ENCODE results near the gene TBX21. TPM values are rescaled to one million over a fixed set of nuclear protein-coding genes. Genes with fewer than 3 reads are reported as not detected.

TBX21 gene
- total RNA-seq, 1 experiment from 2014 or later = 0.15 TPM

DNA sequence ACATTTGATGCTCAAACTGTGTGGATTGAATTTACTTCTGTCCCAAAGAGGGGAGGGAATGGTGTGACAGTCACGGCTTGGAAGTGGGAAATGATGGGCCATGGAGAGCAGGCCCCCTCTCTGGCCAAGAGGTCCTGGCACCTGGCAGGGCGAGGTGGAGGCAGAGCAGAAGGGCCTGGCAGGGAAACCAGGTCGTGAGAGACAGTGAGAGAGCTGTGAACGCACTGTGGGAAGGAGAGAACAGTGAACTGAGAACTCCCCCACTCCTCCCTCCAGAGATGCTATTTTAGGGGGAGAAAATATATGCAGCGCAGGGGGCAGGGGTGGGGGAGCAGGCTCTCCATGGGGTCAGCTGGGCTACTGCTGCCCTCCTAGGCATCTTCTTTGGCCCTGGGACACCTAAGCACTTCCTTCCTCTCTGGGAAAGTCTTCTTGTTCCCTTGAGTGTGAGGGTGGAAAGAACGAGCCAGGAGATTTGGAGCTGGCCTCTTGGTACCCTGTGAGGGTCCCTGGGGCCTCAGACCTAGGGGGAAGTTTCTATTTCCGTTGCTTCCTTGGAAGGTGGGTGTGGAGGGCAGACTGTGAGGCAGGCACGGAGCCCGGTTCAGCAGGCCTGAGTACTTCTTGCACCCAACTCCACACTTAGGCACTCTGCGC is 17.2 kb upstream of the TBX21 start:
- no peaks in the 10 kb centered on the region for H3K36me3 Mint-ChIP-seq
- TF ChIP-seq, protein P1, sequence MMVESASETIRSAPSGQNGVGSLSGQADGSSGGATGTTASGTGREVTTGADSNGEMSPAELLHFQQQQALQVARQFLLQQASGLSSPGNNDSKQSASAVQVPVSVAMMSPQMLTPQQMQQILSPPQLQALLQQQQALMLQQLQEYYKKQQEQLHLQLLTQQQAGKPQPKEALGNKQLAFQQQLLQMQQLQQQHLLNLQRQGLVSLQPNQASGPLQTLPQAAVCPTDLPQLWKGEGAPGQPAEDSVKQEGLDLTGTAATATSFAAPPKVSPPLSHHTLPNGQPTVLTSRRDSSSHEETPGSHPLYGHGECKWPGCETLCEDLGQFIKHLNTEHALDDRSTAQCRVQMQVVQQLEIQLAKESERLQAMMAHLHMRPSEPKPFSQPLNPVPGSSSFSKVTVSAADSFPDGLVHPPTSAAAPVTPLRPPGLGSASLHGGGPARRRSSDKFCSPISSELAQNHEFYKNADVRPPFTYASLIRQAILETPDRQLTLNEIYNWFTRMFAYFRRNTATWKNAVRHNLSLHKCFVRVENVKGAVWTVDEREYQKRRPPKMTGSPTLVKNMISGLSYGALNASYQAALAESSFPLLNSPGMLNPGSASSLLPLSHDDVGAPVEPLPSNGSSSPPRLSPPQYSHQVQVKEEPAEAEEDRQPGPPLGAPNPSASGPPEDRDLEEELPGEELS (CRISPR knock-in tag; IDR thresholded peaks at IDR 0.05) = no peak
- TF ChIP-seq NR2C2 (CRISPR knock-in tag; IDR thresholded peaks at IDR 0.05) = no peak
- no peak for TF ChIP-seq ETV6 (CRISPR knock-in tag; IDR thresholded peaks at IDR 0.05)
- TF ChIP-seq, protein P2, sequence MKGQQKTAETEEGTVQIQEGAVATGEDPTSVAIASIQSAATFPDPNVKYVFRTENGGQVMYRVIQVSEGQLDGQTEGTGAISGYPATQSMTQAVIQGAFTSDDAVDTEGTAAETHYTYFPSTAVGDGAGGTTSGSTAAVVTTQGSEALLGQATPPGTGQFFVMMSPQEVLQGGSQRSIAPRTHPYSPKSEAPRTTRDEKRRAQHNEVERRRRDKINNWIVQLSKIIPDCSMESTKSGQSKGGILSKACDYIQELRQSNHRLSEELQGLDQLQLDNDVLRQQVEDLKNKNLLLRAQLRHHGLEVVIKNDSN (CRISPR knock-in tag; IDR thresholded peaks at IDR 0.05) = no peak
- no peak for TF ChIP-seq JUN (CRISPR knock-in tag; IDR thresholded peaks at IDR 0.05)
- TF ChIP-seq ZNF219 (CRISPR knock-in tag; IDR thresholded peaks at IDR 0.05; ENCODE audit: borderline replicate concordance) = no peak
- TF ChIP-seq, protein P3, sequence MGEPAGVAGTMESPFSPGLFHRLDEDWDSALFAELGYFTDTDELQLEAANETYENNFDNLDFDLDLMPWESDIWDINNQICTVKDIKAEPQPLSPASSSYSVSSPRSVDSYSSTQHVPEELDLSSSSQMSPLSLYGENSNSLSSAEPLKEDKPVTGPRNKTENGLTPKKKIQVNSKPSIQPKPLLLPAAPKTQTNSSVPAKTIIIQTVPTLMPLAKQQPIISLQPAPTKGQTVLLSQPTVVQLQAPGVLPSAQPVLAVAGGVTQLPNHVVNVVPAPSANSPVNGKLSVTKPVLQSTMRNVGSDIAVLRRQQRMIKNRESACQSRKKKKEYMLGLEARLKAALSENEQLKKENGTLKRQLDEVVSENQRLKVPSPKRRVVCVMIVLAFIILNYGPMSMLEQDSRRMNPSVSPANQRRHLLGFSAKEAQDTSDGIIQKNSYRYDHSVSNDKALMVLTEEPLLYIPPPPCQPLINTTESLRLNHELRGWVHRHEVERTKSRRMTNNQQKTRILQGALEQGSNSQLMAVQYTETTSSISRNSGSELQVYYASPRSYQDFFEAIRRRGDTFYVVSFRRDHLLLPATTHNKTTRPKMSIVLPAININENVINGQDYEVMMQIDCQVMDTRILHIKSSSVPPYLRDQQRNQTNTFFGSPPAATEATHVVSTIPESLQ (CRISPR knock-in tag; IDR thresholded peaks at IDR 0.05) = no peak
- TF ChIP-seq TP53 (CRISPR knock-in tag; IDR thresholded peaks at IDR 0.05) = no peak
- TF ChIP-seq, protein P4, sequence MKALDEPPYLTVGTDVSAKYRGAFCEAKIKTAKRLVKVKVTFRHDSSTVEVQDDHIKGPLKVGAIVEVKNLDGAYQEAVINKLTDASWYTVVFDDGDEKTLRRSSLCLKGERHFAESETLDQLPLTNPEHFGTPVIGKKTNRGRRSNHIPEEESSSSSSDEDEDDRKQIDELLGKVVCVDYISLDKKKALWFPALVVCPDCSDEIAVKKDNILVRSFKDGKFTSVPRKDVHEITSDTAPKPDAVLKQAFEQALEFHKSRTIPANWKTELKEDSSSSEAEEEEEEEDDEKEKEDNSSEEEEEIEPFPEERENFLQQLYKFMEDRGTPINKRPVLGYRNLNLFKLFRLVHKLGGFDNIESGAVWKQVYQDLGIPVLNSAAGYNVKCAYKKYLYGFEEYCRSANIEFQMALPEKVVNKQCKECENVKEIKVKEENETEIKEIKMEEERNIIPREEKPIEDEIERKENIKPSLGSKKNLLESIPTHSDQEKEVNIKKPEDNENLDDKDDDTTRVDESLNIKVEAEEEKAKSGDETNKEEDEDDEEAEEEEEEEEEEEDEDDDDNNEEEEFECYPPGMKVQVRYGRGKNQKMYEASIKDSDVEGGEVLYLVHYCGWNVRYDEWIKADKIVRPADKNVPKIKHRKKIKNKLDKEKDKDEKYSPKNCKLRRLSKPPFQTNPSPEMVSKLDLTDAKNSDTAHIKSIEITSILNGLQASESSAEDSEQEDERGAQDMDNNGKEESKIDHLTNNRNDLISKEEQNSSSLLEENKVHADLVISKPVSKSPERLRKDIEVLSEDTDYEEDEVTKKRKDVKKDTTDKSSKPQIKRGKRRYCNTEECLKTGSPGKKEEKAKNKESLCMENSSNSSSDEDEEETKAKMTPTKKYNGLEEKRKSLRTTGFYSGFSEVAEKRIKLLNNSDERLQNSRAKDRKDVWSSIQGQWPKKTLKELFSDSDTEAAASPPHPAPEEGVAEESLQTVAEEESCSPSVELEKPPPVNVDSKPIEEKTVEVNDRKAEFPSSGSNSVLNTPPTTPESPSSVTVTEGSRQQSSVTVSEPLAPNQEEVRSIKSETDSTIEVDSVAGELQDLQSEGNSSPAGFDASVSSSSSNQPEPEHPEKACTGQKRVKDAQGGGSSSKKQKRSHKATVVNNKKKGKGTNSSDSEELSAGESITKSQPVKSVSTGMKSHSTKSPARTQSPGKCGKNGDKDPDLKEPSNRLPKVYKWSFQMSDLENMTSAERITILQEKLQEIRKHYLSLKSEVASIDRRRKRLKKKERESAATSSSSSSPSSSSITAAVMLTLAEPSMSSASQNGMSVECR (CRISPR knock-in tag; IDR thresholded peaks at IDR 0.05; ENCODE audit: borderline replicate concordance) = no peak
- TF ChIP-seq, protein P5, sequence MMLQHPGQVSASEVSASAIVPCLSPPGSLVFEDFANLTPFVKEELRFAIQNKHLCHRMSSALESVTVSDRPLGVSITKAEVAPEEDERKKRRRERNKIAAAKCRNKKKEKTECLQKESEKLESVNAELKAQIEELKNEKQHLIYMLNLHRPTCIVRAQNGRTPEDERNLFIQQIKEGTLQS (CRISPR knock-in tag; conservative IDR thresholded peaks at IDR 0.05) = no peak
- TF ChIP-seq JAZF1 (CRISPR knock-in tag; IDR thresholded peaks at IDR 0.05) = no peak
- TF ChIP-seq ATF1 (CRISPR knock-in tag; IDR thresholded peaks at IDR 0.05) = no peak
- no peak for TF ChIP-seq ZNF317 (CRISPR knock-in tag; IDR thresholded peaks at IDR 0.05; ENCODE audit: borderline replicate concordance, low read depth)
- no peak overlapping the region for H3K4me3 Mint-ChIP-seq
- ChIA-PET CTCF (interaction anchor here (3.5 kb wide), 1 partner anchor 18 kb away, joined by 29 read pairs; no protein-coding TSS in a partner anchor), POLR2A (interaction anchor here (0.5 kb wide), 1 partner anchor 39 kb away, joined by 3 read pairs; no protein-coding TSS in a partner anchor)
- H3K27me3 Mint-ChIP-seq (ENCODE audit: low read depth) = peaks cover 58% of the 10 kb centered on the region
- H3K4me1 Mint-ChIP-seq = peaks cover 17% of the 10 kb centered on the region
- DNase-seq (ENCODE audit: low spot score) (no peak), ATAC-seq (no peak)
- no peaks in the 10 kb centered on the region for H3K9me3 Mint-ChIP-seq
- no peak overlapping the region for H3K27ac Mint-ChIP-seq

DNA sequence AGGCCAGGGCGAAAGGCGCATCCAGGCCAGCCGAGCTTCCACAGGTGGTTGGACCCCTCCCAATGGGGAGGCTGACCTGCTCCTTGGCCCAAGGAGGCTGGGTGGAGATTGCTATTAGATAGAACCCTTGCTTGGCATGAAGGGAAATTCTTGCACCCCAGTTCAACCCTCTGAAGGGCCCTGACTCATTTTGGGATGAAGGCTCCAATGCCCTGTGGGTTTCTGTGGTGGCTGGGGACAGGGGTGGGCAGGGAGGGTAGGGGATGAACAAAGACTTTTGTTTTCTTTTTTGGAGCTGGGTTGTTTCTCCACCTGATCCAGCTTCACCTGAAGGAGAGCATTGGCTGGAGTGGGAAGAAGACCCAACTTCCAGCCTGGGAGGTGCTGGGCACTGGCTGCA is 16.7 kb upstream of the TBX21 start:
- H3K4me1 Mint-ChIP-seq = peaks cover 18% of the 10 kb centered on the region
- ChIA-PET POLR2A (no interaction called here), CTCF (no interaction called here)
- ATAC-seq (no peak), DNase-seq (ENCODE audit: low spot score) (no peak)
- no peak overlapping the region for H3K27ac Mint-ChIP-seq
- no peak overlapping the region for H3K4me3 Mint-ChIP-seq
- peaks cover 64% of the 10 kb centered on the region for H3K27me3 Mint-ChIP-seq (ENCODE audit: low read depth)
- no peaks in the 10 kb centered on the region for H3K36me3 Mint-ChIP-seq
- no peaks in the 10 kb centered on the region for H3K9me3 Mint-ChIP-seq
- no peak for TF ChIP-seq OVOL2 (CRISPR knock-in tag; IDR thresholded peaks at IDR 0.05; ENCODE audit: borderline replicate concordance)
- no peak for TF ChIP-seq GABPB1 (CRISPR knock-in tag; IDR thresholded peaks at IDR 0.05)
- TF ChIP-seq GTF2I (CRISPR knock-in tag; conservative IDR thresholded peaks at IDR 0.05) = no peak
- no peak for TF ChIP-seq TEAD4 (CRISPR knock-in tag; IDR thresholded peaks at IDR 0.05)
- TF ChIP-seq, protein P6, sequence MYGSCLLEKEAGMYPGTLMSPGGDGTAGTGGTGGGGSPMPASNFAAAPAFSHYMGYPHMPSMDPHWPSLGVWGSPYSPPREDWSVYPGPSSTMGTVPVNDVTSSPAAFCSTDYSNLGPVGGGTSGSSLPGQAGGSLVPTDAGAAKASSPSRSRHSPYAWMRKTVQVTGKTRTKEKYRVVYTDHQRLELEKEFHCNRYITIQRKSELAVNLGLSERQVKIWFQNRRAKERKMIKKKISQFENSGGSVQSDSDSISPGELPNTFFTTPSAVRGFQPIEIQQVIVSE (CRISPR knock-in tag; IDR thresholded peaks at IDR 0.05; ENCODE audit: borderline replicate concordance) = no peak
- TF ChIP-seq HMGA2 (CRISPR knock-in tag; IDR thresholded peaks at IDR 0.05) = no peak
- TF ChIP-seq, protein P7, sequence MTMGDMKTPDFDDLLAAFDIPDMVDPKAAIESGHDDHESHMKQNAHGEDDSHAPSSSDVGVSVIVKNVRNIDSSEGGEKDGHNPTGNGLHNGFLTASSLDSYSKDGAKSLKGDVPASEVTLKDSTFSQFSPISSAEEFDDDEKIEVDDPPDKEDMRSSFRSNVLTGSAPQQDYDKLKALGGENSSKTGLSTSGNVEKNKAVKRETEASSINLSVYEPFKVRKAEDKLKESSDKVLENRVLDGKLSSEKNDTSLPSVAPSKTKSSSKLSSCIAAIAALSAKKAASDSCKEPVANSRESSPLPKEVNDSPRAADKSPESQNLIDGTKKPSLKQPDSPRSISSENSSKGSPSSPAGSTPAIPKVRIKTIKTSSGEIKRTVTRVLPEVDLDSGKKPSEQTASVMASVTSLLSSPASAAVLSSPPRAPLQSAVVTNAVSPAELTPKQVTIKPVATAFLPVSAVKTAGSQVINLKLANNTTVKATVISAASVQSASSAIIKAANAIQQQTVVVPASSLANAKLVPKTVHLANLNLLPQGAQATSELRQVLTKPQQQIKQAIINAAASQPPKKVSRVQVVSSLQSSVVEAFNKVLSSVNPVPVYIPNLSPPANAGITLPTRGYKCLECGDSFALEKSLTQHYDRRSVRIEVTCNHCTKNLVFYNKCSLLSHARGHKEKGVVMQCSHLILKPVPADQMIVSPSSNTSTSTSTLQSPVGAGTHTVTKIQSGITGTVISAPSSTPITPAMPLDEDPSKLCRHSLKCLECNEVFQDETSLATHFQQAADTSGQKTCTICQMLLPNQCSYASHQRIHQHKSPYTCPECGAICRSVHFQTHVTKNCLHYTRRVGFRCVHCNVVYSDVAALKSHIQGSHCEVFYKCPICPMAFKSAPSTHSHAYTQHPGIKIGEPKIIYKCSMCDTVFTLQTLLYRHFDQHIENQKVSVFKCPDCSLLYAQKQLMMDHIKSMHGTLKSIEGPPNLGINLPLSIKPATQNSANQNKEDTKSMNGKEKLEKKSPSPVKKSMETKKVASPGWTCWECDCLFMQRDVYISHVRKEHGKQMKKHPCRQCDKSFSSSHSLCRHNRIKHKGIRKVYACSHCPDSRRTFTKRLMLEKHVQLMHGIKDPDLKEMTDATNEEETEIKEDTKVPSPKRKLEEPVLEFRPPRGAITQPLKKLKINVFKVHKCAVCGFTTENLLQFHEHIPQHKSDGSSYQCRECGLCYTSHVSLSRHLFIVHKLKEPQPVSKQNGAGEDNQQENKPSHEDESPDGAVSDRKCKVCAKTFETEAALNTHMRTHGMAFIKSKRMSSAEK (CRISPR knock-in tag; IDR thresholded peaks at IDR 0.05; ENCODE audit: borderline replicate concordance) = no peak
